Measurements from ENCODE around the gene RAPGEF5.

RAPGEF5 gene

GRCh38 chr7:22137466-22137865 is 219.5 kb downstream of the RAPGEF5 start:
- H3K36me3 ChIP-seq (ENCODE audit: control insufficient read depth, insufficient read depth, low read length), result no peaks in the 10 kb centered on the region
- no peaks in the 10 kb centered on the region for H3K9me3 ChIP-seq (ENCODE audit: control insufficient read depth, insufficient read depth, low read length)
- peaks cover 5% of the 10 kb centered on the region for H3K4me1 ChIP-seq (ENCODE audit: control insufficient read depth, insufficient read depth, low read length)
- H3K27me3 ChIP-seq (ENCODE audit: control insufficient read depth, insufficient read depth, low read length), result no peaks in the 10 kb centered on the region
- no peak overlapping the region for H3K4me3 ChIP-seq (ENCODE audit: low read depth, low read length)
- no peak overlapping the region for H3K9ac ChIP-seq (ENCODE audit: low read depth, low read length)

GRCh38 chr7:22137026-22137425 is 219.9 kb downstream of the RAPGEF5 start:
- no peak overlapping the region for H3K4me3 ChIP-seq (ENCODE audit: low read depth, low read length)
- H3K4me1 ChIP-seq (ENCODE audit: control insufficient read depth, insufficient read depth, low read length), result peaks cover 5% of the 10 kb centered on the region
- no peak overlapping the region for H3K9ac ChIP-seq (ENCODE audit: low read depth, low read length)
- H3K36me3 ChIP-seq (ENCODE audit: control insufficient read depth, insufficient read depth, low read length), result no peaks in the 10 kb centered on the region
- H3K27me3 ChIP-seq (ENCODE audit: control insufficient read depth, insufficient read depth, low read length), result no peaks in the 10 kb centered on the region
- no peaks in the 10 kb centered on the region for H3K9me3 ChIP-seq (ENCODE audit: control insufficient read depth, insufficient read depth, low read length)

GRCh38 chr7:22129819-22130580 is 227.0 kb downstream of the RAPGEF5 start:
- Histone ChIP-seq H3K4me3 (ENCODE audit: low read depth, low read length) (no peak overlapping the region), H3K9ac (ENCODE audit: low read depth, low read length) (no peak overlapping the region), H3K36me3 (ENCODE audit: control insufficient read depth, insufficient read depth, low read length) (no peaks in the 10 kb centered on the region), H3K9me3 (ENCODE audit: control insufficient read depth, insufficient read depth, low read length) (no peaks in the 10 kb centered on the region), H3K27me3 (ENCODE audit: control insufficient read depth, insufficient read depth, low read length) (no peaks in the 10 kb centered on the region), H3K4me1 (ENCODE audit: control insufficient read depth, insufficient read depth, low read length) (no peaks in the 10 kb centered on the region)

- Histone ChIP-seq H3K27me3 (ENCODE audit: control insufficient read depth, insufficient read depth, low read length) (no peaks in the 10 kb centered on the region), H3K9ac (ENCODE audit: low read depth, low read length) (no peak overlapping the region), H3K9me3 (ENCODE audit: control insufficient read depth, insufficient read depth, low read length) (no peaks in the 10 kb centered on the region), H3K4me1 (ENCODE audit: control insufficient read depth, insufficient read depth, low read length) (no peaks in the 10 kb centered on the region), H3K4me3 (ENCODE audit: low read depth, low read length) (no peak overlapping the region), H3K36me3 (ENCODE audit: control insufficient read depth, insufficient read depth, low read length) (no peaks in the 10 kb centered on the region)
Measured at GRCh38 chr7:22129166-22129565, 227.8 kb downstream of the RAPGEF5 start.

GRCh38 chr7:22128528-22128920 is 228.4 kb downstream of the RAPGEF5 start:
- Histone ChIP-seq H3K4me1 (ENCODE audit: control insufficient read depth, insufficient read depth, low read length) (no peaks in the 10 kb centered on the region), H3K9me3 (ENCODE audit: control insufficient read depth, insufficient read depth, low read length) (no peaks in the 10 kb centered on the region), H3K36me3 (ENCODE audit: control insufficient read depth, insufficient read depth, low read length) (no peaks in the 10 kb centered on the region), H3K4me3 (ENCODE audit: low read depth, low read length) (no peak overlapping the region), H3K9ac (ENCODE audit: low read depth, low read length) (no peak overlapping the region), H3K27me3 (ENCODE audit: control insufficient read depth, insufficient read depth, low read length) (no peaks in the 10 kb centered on the region)

- Histone ChIP-seq H3K9ac (ENCODE audit: low read depth, low read length) (no peak overlapping the region), H3K9me3 (ENCODE audit: control insufficient read depth, insufficient read depth, low read length) (no peaks in the 10 kb centered on the region), H3K4me1 (ENCODE audit: control insufficient read depth, insufficient read depth, low read length) (no peaks in the 10 kb centered on the region), H3K4me3 (ENCODE audit: low read depth, low read length) (no peak overlapping the region), H3K36me3 (ENCODE audit: control insufficient read depth, insufficient read depth, low read length) (no peaks in the 10 kb centered on the region), H3K27me3 (ENCODE audit: control insufficient read depth, insufficient read depth, low read length) (no peaks in the 10 kb centered on the region)
Measured at GRCh38 chr7:22127835-22128527, 229.0 kb downstream of the RAPGEF5 start.

GRCh38 chr7:22125436-22125835 is 231.5 kb downstream of the RAPGEF5 start:
- Histone ChIP-seq H3K9ac (ENCODE audit: low read depth, low read length) (no peak overlapping the region), H3K4me3 (ENCODE audit: low read depth, low read length) (no peak overlapping the region), H3K9me3 (ENCODE audit: control insufficient read depth, insufficient read depth, low read length) (no peaks in the 10 kb centered on the region), H3K4me1 (ENCODE audit: control insufficient read depth, insufficient read depth, low read length) (no peaks in the 10 kb centered on the region), H3K27me3 (ENCODE audit: control insufficient read depth, insufficient read depth, low read length) (no peaks in the 10 kb centered on the region), H3K36me3 (ENCODE audit: control insufficient read depth, insufficient read depth, low read length) (no peaks in the 10 kb centered on the region)

GRCh38 chr7:22124941-22125340 is 232.0 kb downstream of the RAPGEF5 start:
- Histone ChIP-seq H3K36me3 (ENCODE audit: control insufficient read depth, insufficient read depth, low read length) (no peaks in the 10 kb centered on the region), H3K4me1 (ENCODE audit: control insufficient read depth, insufficient read depth, low read length) (no peaks in the 10 kb centered on the region), H3K9me3 (ENCODE audit: control insufficient read depth, insufficient read depth, low read length) (no peaks in the 10 kb centered on the region), H3K4me3 (ENCODE audit: low read depth, low read length) (no peak overlapping the region), H3K27me3 (ENCODE audit: control insufficient read depth, insufficient read depth, low read length) (no peaks in the 10 kb centered on the region), H3K9ac (ENCODE audit: low read depth, low read length) (no peak overlapping the region)

- Histone ChIP-seq H3K4me3 (ENCODE audit: low read depth, low read length) (no peak overlapping the region), H3K36me3 (ENCODE audit: control insufficient read depth, insufficient read depth, low read length) (no peaks in the 10 kb centered on the region), H3K4me1 (ENCODE audit: control insufficient read depth, insufficient read depth, low read length) (no peaks in the 10 kb centered on the region), H3K9ac (ENCODE audit: low read depth, low read length) (no peak overlapping the region), H3K27me3 (ENCODE audit: control insufficient read depth, insufficient read depth, low read length) (no peaks in the 10 kb centered on the region), H3K9me3 (ENCODE audit: control insufficient read depth, insufficient read depth, low read length) (no peaks in the 10 kb centered on the region)
Measured at GRCh38 chr7:22123139-22123538, 233.8 kb downstream of the RAPGEF5 start.

- Histone ChIP-seq H3K4me1 (ENCODE audit: control insufficient read depth, insufficient read depth, low read length) (no peaks in the 10 kb centered on the region), H3K36me3 (ENCODE audit: control insufficient read depth, insufficient read depth, low read length) (no peaks in the 10 kb centered on the region), H3K4me3 (ENCODE audit: low read depth, low read length) (no peak overlapping the region), H3K27me3 (ENCODE audit: control insufficient read depth, insufficient read depth, low read length) (no peaks in the 10 kb centered on the region), H3K9ac (ENCODE audit: low read depth, low read length) (no peak overlapping the region), H3K9me3 (ENCODE audit: control insufficient read depth, insufficient read depth, low read length) (no peaks in the 10 kb centered on the region)
Measured at GRCh38 chr7:22121702-22122474, 235.1 kb downstream of the RAPGEF5 start.

GRCh38 chr7:22120391-22121053 is 236.4 kb downstream of the RAPGEF5 start:
- Histone ChIP-seq H3K27me3 (ENCODE audit: control insufficient read depth, insufficient read depth, low read length) (no peaks in the 10 kb centered on the region), H3K36me3 (ENCODE audit: control insufficient read depth, insufficient read depth, low read length) (no peaks in the 10 kb centered on the region)

More at GRCh38 chr7:22120391-22121053, 236.4 kb downstream of the RAPGEF5 start:
- no peak overlapping the region for H3K9ac ChIP-seq (ENCODE audit: low read depth, low read length)
- H3K4me1 ChIP-seq (ENCODE audit: control insufficient read depth, insufficient read depth, low read length), result no peaks in the 10 kb centered on the region
- H3K4me3 ChIP-seq (ENCODE audit: low read depth, low read length), result no peak overlapping the region
- no peaks in the 10 kb centered on the region for H3K9me3 ChIP-seq (ENCODE audit: control insufficient read depth, insufficient read depth, low read length)

Measured in iPS-15b (cell line).